Ishikawa (cell line): ENCODE data around the gene RASGEF1C.

Source experiments
- REST ChIP-seq: IDR thresholded peaks from 2 replicates; pipeline ENCODE4 v1.6.1; 2012; ENCODE audit warnings: low read depth, mild to moderate bottlenecking
- TCF12 ChIP-seq: IDR thresholded peaks from 2 replicates; pipeline ENCODE4 v1.6.1; 2012; ENCODE audit warnings: low read depth
- YY1 ChIP-seq: IDR thresholded peaks from 2 replicates; pipeline ENCODE4 v1.6.1; 2012; ENCODE audit warnings: low read depth

GRCh38 chr5:180136630-180137381 is 72.2 kb downstream of the RASGEF1C start:
- TF ChIP-seq TCF12, result no peak
- TF ChIP-seq REST, result no peak
- TF ChIP-seq YY1, result no peak
